Measurements from ENCODE around the gene COL26A1.

Gene COL26A1

DNA sequence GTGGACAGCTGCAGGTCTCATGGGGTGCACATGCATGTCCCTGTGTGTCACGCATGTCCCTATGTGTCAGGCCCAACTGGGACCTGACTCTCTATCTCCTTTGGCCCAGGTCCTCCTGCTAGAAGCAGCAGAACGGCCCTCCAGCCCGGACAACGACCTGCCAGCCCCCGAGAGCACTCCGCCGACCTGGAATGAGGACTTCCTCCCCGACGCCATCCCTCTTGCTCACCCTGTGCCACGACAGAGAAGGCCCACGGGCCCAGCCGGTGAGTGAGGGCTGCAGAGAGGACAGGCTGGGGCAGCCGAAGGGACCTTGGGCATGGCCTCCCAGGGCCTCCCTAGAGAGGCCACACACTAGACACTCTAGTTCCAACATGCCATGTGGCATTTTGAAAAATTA, 177.1 kb downstream of the COL26A1 start:
- no peak for TF ChIP-seq POLR2AphosphoS5 (IDR thresholded peaks at IDR 0.05; ENCODE audit: low read depth, low read length)
- TF ChIP-seq TAF1 (IDR thresholded peaks at IDR 0.05; ENCODE audit: borderline replicate concordance, insufficient read depth, low read length), result no peak
- no peak for TF ChIP-seq FOXP2 (optimal IDR thresholded peaks at IDR 0.05; ENCODE audit: borderline replicate concordance, extremely low read depth, extremely low read length, insufficient read depth)
- TF ChIP-seq, protein P1, sequence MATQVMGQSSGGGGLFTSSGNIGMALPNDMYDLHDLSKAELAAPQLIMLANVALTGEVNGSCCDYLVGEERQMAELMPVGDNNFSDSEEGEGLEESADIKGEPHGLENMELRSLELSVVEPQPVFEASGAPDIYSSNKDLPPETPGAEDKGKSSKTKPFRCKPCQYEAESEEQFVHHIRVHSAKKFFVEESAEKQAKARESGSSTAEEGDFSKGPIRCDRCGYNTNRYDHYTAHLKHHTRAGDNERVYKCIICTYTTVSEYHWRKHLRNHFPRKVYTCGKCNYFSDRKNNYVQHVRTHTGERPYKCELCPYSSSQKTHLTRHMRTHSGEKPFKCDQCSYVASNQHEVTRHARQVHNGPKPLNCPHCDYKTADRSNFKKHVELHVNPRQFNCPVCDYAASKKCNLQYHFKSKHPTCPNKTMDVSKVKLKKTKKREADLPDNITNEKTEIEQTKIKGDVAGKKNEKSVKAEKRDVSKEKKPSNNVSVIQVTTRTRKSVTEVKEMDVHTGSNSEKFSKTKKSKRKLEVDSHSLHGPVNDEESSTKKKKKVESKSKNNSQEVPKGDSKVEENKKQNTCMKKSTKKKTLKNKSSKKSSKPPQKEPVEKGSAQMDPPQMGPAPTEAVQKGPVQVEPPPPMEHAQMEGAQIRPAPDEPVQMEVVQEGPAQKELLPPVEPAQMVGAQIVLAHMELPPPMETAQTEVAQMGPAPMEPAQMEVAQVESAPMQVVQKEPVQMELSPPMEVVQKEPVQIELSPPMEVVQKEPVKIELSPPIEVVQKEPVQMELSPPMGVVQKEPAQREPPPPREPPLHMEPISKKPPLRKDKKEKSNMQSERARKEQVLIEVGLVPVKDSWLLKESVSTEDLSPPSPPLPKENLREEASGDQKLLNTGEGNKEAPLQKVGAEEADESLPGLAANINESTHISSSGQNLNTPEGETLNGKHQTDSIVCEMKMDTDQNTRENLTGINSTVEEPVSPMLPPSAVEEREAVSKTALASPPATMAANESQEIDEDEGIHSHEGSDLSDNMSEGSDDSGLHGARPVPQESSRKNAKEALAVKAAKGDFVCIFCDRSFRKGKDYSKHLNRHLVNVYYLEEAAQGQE (IDR thresholded peaks at IDR 0.05; ENCODE audit: insufficient read depth in 1 of 2, low read depth in 2 of 2, low read length in 2 of 2), result no peak
- TF ChIP-seq SIN3A (IDR thresholded peaks at IDR 0.05; ENCODE audit: borderline replicate concordance, insufficient read depth, low read length), result no peak

DNA sequence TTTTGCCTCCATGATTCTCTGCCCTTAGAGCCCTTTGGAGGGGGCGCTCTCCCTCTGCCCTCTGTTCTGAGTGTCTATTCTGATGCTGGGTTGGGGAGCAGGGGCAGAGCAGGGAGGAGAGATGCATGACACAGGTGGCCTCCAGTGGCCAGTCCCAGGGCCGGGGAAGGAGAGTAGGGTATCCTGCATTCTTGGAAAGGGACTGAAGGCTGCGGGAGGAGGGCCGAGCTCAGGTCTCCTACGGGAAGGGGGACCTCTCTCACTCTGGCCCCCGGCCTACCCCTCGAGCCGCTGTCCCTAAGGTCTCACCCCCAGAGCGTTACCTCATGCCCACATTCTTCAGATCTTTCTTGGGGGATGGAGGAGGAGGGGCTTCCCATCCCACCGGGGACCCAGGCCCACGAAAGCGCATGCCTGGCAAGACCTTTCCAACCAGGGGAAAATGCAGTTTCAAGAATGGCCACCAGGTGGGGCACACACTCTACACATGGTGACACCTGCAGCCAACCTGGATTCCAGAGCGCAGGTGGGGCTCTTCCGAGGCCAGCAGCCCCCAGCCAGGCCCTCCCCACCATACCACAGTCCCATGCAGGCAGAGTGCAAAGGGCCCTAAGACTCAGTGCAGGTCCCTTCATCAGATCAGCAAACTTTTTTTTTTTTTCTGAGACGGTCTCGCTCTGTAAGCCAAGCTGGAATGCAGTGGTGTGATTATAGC, 180.0 kb downstream of the COL26A1 start:
- TF ChIP-seq SIN3A (IDR thresholded peaks at IDR 0.05; ENCODE audit: borderline replicate concordance, insufficient read depth, low read length), result no peak
- TF ChIP-seq, protein P1 (IDR thresholded peaks at IDR 0.05; ENCODE audit: insufficient read depth in 1 of 2, low read depth in 2 of 2, low read length in 2 of 2), result no peak
- TF ChIP-seq FOXP2 (optimal IDR thresholded peaks at IDR 0.05; ENCODE audit: borderline replicate concordance, extremely low read depth, extremely low read length, insufficient read depth), result no peak
- TF ChIP-seq POLR2AphosphoS5 (IDR thresholded peaks at IDR 0.05; ENCODE audit: low read depth, low read length), result no peak
- no peak for TF ChIP-seq TAF1 (IDR thresholded peaks at IDR 0.05; ENCODE audit: borderline replicate concordance, insufficient read depth, low read length)

DNA sequence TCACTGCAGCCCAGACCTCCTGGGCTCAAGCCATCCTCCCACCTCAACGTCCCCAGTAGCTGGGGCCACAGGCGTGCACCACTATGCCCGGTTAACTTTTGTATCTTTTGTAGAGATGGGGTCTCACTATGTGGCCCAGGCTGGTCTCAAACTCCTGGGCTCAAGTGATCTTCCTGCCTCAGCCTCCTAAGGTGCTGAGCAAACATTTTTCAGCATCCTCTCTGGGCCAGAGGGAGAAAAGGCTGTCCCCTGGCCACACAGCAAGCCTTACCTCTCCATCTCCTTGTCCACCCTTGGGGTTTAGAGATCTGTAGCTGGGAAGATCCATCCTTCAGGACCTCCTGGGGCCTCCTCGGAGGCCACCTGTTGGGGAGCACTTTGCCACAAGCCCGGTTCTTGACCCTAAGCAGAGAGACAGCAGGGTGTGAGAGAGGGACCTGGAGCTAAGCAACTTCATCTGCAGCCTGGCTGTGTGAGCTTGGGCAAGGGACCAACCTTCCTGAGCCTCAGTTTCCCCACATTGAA, 180.6 kb downstream of the COL26A1 start:
- TF ChIP-seq, protein P1 (IDR thresholded peaks at IDR 0.05; ENCODE audit: insufficient read depth in 1 of 2, low read depth in 2 of 2, low read length in 2 of 2), result no peak
- TF ChIP-seq TAF1 (IDR thresholded peaks at IDR 0.05; ENCODE audit: borderline replicate concordance, insufficient read depth, low read length) (no peak), SIN3A (IDR thresholded peaks at IDR 0.05; ENCODE audit: borderline replicate concordance, insufficient read depth, low read length) (no peak), FOXP2 (optimal IDR thresholded peaks at IDR 0.05; ENCODE audit: borderline replicate concordance, extremely low read depth, extremely low read length, insufficient read depth) (no peak), POLR2AphosphoS5 (IDR thresholded peaks at IDR 0.05; ENCODE audit: low read depth, low read length) (no peak)

DNA sequence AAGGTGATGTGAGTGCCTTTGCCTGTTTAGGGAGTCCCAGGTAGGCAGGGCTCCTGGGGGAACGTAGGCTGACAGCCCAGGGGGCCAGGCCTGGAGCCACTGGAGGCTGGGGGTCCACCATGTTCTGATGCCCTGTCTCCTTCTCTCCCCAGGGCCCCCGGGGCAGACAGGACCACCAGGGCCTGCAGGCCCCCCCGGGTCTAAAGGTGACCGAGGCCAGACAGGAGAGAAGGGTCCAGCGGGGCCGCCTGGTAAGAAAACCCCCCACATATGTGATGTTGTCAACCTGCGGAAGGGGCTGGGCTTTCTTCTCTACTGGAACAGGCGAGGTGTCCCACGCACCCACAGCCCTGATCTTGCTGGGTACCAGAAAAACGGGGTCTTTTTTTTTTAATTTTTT, 181.2 kb downstream of the COL26A1 start:
- TF ChIP-seq TAF1 (IDR thresholded peaks at IDR 0.05; ENCODE audit: borderline replicate concordance, insufficient read depth, low read length) (no peak), POLR2AphosphoS5 (IDR thresholded peaks at IDR 0.05; ENCODE audit: low read depth, low read length) (no peak)

DNA sequence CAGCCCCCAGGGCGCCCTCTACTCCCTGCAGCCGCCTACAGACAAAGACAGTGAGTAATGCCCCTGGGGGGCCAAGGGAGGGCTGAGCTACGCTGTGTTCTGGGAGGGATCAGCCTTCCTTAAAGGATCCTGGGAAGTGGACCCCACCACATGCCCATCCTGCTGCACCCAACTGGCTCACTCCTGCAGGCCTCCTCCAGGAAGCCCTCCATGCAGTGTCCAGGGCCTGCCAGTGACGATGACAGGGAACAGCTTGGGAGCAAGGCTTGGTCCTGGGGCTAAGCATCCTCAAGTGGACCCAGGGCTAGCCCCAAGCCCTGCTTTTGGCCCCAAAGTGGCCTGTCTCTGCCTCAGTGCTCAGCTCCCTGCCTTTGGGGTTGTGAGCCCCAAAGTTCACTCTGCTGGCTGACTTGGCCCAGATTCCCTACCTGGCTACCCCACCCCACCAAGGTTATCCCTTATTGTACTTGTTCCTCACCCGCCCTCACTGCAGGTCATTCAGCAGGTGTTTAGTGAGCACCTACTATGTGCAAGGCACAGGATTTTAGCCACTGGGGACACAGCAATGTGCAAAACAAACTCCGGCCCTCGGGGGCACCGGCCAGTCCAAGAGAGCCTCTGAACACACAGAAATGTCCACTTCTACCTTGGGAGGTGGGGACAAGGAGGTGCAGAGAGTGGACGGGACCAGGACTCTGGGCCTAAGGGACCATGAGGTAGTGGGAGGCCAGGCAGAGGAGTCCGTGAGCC, 182.9 kb downstream of the COL26A1 start:
- TF ChIP-seq, protein P1 (IDR thresholded peaks at IDR 0.05; ENCODE audit: insufficient read depth in 1 of 2, low read depth in 2 of 2, low read length in 2 of 2), result no peak
- TF ChIP-seq TAF1 (IDR thresholded peaks at IDR 0.05; ENCODE audit: borderline replicate concordance, insufficient read depth, low read length) (no peak), POLR2AphosphoS5 (IDR thresholded peaks at IDR 0.05; ENCODE audit: low read depth, low read length) (no peak)

All from PFSK-1 (cell line).